KOPT-K1 (cell line): Measurements from ENCODE around the gene OR2C1.

Experiments
- H3K27ac ChIP-seq: fragments of 200-600 bp; sonication (generic); 2 replicates; pipeline ENCODE4 v1.5.1; 2016; ENCODE audit warnings: antibody characterized with exemption, mild to moderate bottlenecking, low read depth, low read length; ENCODE audit not compliant: poor library complexity, severe bottlenecking
- H3K36me3 ChIP-seq: fragments of 200-600 bp; sonication (generic); 2 replicates; pipeline ENCODE4 v1.5.1; 2017; ENCODE audit warnings: antibody characterized with exemption, mild to moderate bottlenecking, low read length, moderate library complexity; ENCODE audit not compliant: insufficient read depth
- H3K9me3 ChIP-seq: fragments of 200-600 bp; sonication (generic); 2 replicates; pipeline ENCODE4 v1.5.1; 2017; ENCODE audit warnings: antibody characterized with exemption, low read length, mild to moderate bottlenecking; ENCODE audit not compliant: insufficient read depth, poor library complexity, severe bottlenecking

The OR2C1 gene

DNA sequence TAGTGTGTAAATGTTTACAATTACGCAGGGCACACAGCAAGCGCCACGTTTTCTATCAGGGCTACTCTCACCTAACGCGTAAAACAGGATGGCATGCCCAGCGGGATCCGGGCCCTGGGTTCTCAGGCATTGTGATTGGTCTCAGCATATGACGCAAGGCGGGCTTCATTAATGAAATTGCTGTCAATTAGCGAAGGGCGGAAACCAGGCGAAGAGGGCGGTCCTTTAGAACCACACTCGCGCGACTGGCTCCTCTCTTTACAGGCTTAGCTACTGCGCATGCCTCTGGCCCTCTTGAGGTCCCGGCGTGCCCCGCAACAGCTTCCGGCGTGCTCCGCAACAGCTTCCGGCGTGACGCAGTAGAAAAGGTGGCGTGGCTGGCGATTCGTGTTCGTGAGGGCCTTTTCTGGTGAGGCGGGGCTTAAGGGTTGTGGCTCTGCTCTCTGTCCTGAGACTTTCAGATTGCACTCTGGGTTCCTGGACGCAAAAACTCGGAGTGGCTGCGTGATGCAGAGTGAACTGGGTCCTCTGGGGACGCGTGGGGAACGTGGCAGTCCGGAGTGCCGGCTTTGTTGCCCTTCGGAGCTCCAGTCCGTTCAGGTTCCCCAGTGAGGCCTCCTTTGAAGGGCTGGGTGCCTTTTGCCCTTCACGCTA lies 9.2 kb downstream of the OR2C1 start:
- no peak overlapping the region for H3K27ac ChIP-seq
- no peaks in the 10 kb centered on the region for H3K36me3 ChIP-seq
- peaks cover 12% of the 10 kb centered on the region for H3K9me3 ChIP-seq

DNA sequence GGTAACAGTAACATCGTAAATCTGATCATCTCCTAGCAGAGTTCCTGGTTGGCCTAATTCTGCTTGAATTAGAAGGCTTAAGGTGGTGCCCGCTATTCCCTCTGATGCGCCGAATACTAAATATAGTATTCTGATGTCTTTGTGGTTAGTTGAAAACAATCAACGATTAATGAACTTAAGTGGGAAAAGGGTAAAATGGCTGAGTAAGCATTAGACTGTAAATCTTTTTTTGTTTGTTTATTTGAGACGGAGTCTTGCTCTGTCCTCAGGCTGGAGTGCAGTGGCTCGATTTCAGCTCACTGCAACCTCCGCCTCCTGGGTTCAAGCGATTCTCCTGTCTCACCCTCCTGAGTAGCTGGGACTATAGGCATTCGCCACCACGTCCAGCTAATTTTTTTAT lies 13.4 kb downstream of the OR2C1 start:
- Histone ChIP-seq H3K27ac (no peak overlapping the region), H3K36me3 (no peaks in the 10 kb centered on the region), H3K9me3 (peaks cover 14% of the 10 kb centered on the region)

DNA sequence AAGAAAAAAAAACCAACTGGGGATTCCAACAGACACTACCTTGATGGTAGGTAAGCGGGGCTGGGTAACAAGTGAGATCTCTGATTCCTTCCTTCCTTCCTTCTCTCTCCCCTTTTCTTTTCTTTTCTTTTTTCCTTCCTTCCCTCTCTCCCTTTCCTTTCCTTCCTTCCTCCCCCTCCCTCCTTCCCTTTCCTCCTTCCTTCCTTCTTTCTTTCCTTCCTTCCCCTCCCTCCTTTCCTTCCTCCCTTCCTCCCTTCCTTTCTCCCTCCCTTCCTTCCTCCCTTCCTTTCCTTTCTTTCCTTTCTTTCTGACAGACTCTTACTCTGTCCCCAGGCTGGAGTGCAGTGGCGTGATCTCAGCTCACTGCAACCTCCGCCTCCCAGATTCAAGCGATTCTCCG lies 20.0 kb downstream of the OR2C1 start:
- Histone ChIP-seq H3K27ac (no peak overlapping the region), H3K36me3 (no peaks in the 10 kb centered on the region), H3K9me3 (peaks cover 34% of the 10 kb centered on the region)

DNA sequence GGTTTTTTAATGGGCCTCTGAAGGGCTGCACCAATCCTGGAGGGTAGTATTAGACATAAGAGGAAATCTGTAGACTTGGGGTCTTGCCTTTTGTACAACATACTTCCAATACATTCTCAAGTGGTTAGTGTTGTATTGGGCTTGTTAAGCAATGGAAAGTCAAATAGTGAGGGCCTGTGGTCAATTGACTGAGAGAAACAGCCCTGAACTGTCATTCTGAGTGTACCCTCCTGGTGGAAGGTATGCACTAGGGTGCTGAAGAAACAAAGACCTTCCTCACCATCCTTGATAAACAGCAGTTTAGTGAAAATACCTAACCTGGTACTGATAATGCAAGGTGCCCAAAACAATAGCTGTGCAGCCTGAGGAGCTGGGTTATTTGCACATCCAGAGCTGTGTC lies 22.2 kb downstream of the OR2C1 start:
- Histone ChIP-seq H3K27ac (no peak overlapping the region), H3K36me3 (peaks cover 19% of the 10 kb centered on the region), H3K9me3 (peaks cover 57% of the 10 kb centered on the region)

DNA sequence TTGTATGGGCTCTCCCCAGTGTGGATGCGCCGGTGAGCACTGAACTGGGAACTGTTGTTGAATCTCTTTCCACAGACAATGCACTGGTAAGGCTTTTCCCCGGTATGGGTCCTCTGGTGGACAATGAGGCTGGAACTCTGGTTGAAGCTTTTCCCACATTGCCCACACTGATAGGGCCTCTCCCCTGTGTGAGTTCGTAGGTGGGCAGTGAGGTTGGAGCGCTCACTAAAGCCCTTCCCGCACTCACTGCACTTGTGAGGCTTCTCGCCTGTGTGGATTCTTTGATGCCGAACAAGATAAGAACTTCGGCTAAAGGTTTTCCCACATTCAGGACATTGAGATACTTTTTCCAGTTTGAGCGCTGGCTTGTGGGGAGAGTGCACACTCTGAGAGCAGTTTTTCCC lies 27.4 kb downstream of the OR2C1 start:
- Histone ChIP-seq H3K36me3 (peaks cover 59% of the 10 kb centered on the region), H3K27ac (no peak overlapping the region), H3K9me3 (peaks cover 83% of the 10 kb centered on the region)

DNA sequence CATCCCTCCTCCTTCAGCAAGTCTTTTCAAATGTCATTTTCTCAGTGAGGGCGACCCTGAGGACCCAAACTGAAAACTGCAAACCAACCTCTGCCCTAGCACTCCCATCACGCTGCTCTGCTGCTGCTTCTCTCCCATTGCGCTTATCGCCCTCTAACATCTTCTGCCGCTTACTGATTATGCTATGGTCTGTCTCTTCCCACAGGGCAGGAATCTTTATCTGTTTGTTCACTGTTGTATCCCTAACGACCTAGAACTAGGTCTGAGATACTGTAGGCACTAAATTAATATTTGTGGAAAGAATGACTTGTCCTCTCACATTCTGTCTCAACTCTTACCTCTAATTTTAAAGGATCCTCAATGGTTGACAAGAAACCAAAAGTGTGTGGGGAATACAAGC lies 32.6 kb downstream of the OR2C1 start:
- Histone ChIP-seq H3K27ac (no peak overlapping the region), H3K9me3 (peaks cover 90% of the 10 kb centered on the region), H3K36me3 (peaks cover 88% of the 10 kb centered on the region)

DNA sequence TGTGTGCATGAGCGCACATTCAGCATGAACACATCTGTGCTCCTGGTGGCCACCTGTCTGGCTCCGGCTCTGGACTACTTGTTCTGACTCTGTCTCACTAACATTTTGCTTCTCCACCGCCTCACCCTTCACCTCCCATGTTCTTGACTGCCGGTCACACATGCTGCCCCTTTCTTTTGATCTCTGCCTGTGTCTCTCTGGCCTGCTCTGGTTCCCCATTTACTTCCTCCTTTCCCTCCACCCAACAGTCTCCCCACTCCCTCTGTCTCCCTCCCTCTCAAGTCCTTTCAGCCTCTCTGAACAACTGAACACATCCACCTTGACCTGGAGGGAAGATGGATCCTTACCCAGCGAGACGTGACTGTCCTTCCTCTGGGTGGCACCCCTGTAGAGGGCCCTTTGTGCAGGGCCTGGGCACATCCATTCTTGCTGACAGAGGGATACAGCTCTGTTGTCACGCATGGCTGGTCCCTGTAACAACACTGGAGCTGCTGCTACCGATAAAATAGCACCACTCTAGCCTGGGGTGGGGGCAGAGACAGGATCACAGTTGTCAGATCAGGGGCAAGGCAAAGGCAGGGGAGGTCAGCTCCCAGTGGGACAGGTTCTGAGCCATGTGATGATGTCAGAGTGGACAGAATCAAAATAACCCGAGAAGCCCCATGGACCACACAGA lies 34.1 kb downstream of the OR2C1 start:
- H3K9me3 ChIP-seq, result peaks cover 90% of the 10 kb centered on the region
- H3K36me3 ChIP-seq, result peaks cover 88% of the 10 kb centered on the region
- no peak overlapping the region for H3K27ac ChIP-seq

DNA sequence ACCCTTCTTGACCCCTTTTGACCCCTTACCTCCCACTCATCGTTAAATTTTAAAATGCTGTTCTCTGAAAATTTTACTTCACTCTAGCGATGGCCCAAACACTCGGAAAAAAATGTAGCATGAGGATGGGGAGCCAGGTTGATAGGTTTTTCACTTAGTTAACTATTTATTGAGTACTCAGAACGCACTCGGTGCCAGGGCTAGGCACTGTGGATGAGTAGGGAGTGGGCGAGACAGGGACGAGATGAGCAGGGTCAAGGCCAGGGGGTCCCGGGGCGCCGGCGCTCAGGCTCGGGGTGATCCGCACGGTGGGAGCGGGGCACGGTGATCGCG lies 44.7 kb downstream of the OR2C1 start:
- H3K27ac ChIP-seq, result peak overlapping the region; percentile 78
- peaks cover 64% of the 10 kb centered on the region for H3K36me3 ChIP-seq
- H3K9me3 ChIP-seq, result peaks cover 66% of the 10 kb centered on the region

DNA sequence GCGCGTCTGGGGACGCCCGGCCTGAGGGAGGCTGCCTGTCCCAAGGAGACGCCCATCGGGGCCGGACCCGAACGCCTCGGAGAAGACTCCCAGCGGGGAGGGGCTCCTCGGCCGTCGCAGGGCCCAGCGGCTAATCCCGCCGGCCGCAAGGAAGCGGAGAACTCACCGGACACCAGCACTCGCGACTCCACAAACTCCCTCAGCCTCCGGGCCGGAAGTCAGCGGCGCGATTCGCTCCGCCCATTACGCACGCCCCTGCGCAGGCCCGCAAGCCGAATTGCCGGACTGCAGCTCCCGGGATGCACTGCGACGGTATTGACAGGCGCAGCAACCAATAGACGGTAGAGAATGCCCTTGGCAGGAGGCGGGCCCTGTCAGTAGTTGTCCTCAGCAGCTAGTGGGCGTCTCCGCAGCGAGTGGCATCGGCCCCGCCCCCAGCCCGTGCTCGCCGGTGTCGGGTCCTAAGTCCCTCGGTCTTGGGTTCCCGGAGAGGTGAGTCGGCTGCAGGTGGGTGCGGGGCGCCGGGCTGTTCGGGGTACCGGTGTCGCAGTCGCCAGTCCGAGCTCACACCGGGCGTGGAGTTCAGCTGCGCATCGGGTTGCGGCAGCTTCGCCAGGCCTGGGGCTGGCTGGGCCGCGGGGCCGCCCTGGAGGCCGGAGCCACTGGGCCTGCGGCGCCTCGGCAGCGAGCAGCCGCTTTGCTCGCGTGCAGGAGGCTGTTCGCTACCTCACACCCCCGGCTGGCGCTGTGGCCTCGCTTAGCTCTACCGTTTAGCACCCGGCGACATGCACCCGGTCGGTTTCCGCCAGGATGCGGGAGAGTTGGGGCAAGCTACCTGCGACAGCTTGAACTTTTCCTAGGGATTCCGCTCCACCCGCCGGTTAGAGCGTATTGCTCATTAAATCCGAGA lies 45.3 kb downstream of the OR2C1 start, which contains the start of the genes ZNF174 and ZSCAN32:
Gene ZNF174 (plus strand): TSS at position 437 of the 910 bp plus-strand sequence. CDS start 790 bp downstream, outside the sequence.
Gene ZSCAN32 (minus strand): TSS at position 226 of the 910 bp plus-strand sequence. CDS start 3,447 bp downstream, outside the sequence.
- H3K36me3 ChIP-seq, result peaks cover 64% of the 10 kb centered on the region
- H3K9me3 ChIP-seq, result peaks cover 67% of the 10 kb centered on the region
- peak within 1 kb of the TSS; percentile 78 for H3K27ac ChIP-seq

DNA sequence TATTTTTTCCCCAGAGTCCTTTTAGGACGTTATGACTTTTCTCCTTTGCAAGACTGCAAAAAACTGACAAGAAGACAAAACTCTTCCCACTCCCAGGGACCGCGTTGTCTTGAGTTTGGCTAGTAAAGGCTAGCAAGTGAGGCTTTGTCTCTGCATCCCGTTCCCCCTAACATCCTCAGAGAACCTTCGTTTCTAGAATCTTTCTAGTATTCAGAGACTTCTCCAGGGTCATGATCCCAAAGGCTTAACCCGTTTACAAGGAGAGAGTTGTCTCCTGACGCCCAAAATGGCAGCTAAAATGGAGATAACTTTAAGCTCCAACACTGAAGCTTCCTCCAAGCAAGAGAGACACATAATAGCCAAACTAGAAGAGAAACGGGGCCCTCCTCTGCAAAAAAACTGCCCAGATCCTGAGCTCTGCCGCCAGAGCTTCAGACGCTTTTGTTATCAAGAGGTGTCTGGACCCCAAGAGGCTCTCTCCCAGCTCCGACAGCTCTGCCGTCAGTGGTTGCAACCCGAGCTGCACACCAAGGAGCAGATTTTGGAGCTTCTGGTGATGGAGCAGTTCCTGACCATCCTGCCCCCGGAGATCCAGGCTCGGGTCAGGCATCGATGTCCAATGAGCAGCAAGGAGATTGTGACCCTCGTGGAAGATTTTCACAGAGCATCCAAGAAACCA lies 46.2 kb downstream of the OR2C1 start:
- Histone ChIP-seq H3K9me3 (peaks cover 67% of the 10 kb centered on the region), H3K36me3 (peaks cover 64% of the 10 kb centered on the region), H3K27ac (peak overlapping the region; percentile 78)
